NCI-H187 treated with DMSO at 0.1 percent for 48 hours (cell line): ENCODE results near the gene TMEM255B.
A peak's percentile ranks its signal among the peaks of the same experiment; 100 is the strongest.
"Not testable (repeated sequence)": the region's sequence is repeated elsewhere in the genome, so short reads cannot be mapped to it uniquely, and the experiment has no call there.

ENCODE experiments used
- DNase-seq: peaks from one replicate; lab custom pipeline; 2025; lab: John Stamatoyannopoulos, UW

The TMEM255B gene

DNA sequence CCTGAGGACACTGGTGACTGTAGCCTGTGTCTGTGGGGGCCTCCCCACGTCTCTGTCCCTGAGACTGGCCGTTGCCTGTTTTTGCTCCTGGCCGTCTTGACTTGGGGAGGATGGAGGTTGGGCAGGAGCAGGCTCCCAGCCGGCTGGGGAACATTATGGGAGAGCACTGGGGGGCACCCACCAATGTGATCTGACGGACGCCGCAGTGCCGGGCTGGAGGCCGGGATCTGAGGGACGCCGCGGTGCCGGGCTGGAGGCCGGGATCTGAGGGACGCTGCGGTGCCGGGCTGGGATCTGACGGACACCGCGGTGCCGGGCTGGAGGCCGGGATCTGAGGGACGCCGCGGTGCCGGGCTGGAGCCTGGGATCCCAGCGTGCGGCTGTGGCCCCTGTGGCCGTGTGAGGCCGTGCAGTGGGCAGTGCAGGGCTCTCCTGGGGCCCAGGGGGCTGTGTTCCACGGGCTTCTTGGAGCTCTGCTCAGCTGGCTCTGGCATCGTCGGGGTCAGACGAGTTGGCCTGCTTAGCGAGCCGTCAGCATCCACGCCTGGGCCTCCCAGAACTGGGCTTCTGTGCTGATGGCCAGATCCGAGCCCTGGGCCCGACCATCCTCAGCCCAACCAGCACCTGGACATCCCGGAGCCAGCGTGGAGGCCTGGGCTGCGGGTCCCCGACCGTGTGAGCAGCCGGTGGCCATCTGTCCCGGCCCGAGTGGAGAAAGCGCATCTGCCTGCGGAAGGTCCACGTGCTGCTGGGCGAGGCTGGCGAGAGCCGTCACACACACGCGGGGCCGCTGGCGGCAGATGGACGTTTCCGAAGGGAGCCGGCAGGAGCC is 59.0 kb downstream of the TMEM255B start:
- no peak for DNase-seq

DNA sequence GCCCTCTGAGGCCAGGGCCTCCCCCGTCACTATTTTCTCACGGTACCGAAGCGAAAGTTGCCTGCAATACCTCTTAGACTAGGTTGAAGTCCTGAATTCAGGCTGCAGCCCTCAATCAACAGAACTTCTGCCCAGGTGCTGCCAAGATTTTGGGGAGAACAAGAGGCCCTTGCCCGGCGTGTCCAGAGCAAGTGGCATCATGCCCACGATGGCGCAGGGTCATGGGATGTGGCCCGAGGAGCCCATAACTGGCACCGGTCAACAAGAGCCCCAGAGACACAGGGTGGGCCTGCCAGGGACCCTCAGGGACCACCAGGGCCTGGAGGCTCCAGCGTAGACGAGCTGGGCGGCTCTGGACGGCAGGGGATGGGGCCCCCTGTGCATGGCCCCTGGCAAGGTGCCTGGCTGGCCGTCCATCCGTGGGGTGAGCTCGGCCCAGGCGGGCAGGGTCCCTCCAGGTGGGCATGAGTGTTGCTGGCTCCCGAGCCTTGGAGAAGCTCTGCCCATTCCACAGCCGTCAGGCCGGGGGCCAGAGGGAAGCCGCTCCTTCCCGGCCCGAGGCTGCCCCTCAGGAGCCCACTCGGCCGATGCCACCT is 59.8 kb downstream of the TMEM255B start:
- no peak for DNase-seq

DNA sequence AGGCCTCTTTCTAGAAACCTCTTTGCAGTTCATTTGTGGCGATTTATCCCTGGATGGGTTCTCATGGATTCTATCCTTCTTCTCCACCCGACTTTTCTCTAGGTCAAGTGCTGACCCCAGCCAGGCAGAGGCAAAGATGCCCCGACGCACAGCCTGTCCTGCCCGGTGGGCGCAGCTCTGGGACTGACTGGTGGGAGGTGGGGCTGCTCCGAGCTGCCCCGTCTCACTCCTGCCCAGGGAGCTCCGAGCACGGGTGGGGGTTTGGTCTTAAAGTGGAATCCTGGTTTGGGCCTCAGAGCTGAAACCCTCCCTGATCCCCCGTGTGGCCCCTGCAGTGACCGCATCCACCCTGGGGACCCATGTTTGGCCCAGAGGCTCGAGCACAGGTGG is 60.3 kb downstream of the TMEM255B start:
- DNase-seq: no peak

DNA sequence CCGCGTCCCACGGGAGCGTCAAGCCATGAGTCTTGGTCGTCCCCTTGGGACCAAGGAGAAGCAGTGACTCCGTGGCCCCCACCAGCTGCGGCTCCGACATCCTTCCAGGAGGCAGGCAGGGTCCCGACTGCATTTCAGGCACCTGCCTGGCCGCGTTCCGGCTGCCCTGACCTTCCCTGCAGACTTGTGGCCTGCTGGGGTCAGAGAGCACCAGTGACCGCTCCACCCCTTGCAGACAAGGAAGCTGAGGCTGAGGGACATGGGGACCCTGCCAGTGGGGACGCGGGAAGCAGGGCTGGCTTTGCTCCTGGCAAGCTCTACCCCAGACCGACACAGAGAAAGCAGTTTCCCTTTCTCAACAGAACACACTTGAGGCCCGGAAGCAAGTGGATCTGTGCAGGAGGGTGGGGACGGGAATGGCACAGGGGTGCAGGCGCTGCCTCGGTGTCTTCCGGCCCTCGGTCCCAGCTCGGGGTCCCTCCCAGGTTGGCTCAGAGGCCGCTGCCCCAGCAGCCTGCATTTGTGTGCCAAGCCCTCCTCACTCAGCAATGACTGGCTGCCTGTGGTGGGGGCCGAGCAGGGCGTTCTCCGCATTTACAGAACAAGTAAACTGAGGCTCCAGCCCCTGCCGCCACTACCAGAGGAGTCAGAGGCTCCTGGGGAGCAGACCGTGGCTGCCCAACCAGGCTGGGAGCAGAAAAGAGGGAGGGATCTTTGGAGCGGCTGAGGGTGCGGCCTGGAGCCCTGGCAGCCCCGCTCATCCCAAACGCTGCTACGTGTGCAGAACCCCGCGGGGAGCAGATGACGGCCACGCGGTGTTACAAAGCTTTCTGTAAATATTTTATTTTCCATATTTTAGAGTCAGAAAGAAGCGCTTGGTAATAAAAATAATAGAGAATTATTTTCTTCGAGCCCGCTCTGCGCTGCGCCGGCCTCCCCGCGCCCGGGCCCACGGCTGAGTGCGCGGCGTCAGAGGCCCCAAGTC is 61.0 kb downstream of the TMEM255B start:
- no peak for DNase-seq

DNA sequence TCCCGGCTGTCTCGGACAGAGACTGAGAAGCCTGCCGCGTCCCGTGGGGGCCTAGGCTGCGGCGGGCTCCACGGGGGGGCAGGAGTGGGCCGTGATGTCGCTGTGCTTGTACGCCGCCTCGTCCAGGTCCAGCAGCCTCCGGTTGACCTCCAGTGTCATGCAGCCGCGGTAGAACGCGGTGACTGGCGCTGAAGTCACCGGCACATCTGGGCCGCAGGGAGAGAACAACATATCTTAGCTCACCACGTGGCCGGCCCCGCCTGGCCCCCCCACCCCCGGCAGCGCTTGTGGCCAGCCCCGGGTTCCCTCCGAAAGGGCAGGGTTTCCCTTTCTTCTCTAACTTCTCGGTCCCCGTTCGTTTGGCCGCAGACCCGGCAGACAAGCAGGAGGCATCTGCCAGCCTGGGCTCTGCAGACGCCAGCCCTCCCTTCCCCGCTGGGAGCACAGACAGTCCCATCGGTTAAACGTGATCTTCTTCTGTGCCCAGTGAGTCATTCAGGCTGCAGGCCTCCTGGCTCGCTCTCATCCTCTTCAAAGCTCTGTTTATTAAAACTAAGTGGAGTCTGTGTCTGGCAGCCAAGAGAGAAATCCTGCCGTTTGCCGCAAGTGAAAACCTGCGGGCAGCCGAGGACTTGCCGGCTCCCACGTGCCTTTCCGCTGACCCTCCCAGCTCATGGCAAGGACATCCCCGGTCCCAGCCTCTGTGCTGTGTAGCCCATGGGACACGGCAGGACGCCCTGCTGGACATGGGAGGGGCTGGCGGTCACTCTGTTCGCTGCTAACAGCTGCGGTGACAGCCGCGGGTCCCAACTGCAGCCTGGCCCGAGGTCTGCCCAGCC is 62.0 kb downstream of the TMEM255B start:
- peak; percentile 68 for DNase-seq

DNA sequence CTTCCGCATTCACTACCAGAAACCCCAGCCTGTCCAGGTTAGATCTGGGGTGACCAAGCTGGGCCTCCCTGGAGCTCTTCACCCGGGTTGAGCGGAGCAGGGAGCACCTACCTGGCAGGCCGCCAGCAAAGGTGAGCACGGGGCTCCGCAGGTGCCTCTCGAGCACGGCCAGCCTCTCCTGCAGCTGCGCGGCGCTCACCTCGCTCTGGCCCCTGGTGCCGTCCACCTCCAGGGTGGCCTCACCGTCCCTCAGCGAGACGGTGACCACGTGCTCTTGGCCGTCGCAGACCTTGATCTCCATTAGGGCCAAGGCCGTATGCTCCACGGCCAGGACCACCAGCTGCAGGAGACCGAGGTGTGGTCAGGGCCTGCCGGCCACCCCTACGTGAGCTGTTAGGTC is 62.8 kb downstream of the TMEM255B start:
- DNase-seq: no peak

DNA sequence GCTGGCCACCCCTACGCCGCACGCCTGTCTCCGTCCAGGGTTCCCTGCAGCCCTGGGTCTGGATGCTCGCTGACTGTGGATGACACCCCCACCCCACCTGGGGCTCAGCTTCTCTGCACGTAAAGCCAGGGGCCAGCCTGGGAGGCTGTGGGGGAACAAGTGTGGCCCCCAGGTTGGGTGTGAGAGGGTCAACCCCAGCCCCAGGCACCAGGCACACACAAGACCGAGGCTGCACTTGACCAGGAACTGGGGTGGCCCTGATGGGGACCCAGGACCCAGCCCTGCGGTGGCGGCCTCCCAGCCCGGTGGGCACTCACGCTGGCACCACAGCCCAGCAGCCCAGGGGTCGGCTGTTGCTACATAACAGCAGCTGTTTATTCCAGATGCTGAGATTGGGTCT is 63.2 kb downstream of the TMEM255B start:
- no peak for DNase-seq

DNA sequence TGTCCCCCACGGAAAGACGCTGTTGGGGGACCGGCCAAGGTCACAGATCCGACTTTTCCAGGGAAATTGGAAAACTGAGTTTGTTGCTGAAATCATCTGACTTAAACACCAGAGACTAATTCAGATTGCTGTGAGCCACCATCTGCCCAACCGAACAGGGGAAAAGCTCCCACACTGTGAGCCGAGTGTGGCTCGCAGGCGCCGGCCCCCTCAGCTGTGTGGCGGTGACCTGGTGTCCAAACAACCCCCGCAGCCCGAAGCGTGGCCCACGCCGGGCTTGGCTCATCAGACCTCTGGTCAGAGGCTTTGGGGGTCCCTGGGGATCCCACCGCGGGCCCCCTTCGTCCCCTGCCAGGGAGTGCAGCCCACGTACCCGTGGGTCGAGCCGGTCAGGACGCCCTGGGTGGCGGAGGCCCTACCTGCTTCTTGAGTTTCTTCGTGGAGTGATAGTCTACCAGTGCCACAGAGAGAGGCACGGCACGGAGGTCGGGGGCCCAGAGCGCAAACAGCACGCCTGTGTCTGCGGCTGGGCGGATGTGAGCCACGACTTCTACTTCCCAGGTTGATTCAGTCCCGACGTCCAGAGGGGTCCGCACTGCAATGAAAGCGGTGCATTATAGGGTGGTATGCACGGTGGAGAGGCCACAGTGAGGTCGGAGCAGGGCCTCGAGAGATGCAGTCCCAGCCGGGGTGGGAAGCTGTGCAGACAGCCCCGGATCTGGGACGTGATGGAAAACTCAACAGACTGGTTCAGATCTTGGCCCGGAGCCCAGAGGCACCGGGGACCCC is 64.1 kb downstream of the TMEM255B start:
- no peak for DNase-seq

DNA sequence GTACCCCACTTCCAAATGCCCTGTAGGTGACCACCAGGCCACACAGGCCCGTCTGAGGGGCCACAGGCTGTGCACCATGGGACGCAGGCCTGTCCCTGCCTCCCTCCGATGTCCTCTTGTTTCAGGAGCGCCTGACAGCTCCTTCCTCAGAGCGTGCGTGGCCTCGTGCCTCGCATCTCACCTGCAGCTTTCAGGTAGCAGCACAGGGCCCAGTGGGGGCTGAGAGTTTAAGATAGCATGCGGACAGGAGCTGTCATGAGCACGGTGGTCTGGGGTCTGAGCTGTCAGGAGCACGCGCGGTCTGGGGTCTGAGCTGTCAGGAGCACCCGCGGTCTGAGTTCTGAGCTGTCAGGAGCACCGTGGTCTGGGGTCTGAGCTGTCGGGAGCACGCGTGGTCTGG is 64.7 kb downstream of the TMEM255B start:
- DNase-seq: no peak

DNA sequence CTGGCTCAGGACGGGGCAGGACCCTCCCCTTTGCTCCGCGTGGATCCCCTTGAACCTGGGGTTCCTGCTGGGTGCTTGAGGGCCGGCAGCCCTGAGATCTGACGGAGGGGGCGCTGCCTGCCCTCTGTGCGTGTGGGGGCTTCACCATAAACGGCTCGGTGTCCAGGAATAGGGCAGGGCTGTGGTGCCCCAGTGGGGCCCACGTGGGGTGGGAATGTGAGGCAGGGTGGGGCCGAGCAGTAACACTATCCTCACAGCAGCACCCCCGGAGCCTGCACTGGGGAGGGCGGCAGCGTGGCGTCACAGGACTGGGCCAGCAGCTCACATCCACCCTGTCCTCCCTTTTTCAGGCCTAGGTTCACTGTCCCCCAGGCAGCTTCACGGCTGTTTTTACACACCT is 66.8 kb downstream of the TMEM255B start:
- DNase-seq: no peak

DNA sequence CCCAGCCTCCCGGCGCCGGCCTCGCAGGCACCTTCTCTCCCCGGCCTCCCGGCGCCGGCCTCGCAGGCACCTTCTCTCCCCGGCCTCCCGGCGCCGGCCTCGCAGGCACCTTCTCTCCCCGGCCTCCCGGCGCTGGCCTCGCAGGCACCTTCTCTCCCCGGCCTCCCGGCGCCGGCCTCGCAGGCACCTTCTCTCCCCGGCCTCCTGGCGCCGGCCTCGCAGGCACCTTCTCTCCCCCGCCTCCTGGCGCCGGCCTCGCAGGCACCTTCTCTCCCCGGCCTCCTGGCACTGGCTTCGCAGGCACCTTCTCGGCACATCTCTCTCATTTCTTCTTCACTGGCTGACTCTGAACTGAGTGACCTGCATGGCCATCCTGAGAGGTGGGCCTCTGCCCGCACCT is 67.4 kb downstream of the TMEM255B start:
- not testable (repeated sequence) for DNase-seq

DNA sequence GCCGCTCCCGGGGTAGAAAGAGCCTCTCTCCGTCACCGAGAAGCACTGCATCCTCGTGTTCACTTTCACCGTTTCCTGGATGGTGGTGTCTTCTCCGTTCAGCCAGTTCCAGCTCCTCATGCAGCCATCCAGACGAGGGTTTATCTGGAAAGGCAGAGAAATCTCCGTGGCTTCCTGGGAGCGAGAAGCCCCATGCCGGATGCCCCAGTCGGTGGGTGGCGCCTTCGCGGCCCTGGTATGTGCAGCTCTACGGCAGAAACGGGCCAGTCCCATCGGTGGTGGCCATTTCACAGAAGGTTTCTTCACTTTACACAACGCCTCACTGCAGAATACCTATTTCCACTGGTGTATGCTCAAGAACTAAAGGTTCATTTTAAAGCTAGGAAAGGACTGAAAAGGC is 68.0 kb downstream of the TMEM255B start:
- no peak for DNase-seq

DNA sequence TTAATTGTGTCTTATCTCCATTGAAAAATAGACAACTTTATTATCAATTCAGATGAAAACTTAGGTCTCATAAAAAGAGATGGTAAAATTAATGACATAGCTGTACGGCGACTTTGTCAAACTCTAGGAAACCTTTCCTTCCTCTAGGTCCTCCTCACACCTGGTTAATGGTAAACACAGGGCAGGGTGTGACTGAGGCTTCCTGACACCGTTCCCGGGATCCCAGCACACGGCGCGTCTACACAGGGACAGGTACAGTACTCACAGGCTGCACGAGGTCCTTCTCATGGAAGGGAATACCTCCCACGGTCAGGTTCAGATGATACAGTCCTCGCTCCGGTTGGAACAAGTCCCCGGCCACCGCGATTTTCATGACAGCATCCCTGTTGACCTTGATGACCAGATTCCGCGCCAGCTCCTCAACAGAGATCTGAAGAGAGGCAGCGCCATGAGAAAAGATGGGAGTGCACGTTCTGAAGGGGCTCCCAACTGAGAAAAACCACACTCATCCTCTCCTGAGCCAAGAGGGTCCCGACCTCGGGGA is 69.3 kb downstream of the TMEM255B start:
- no peak for DNase-seq

DNA sequence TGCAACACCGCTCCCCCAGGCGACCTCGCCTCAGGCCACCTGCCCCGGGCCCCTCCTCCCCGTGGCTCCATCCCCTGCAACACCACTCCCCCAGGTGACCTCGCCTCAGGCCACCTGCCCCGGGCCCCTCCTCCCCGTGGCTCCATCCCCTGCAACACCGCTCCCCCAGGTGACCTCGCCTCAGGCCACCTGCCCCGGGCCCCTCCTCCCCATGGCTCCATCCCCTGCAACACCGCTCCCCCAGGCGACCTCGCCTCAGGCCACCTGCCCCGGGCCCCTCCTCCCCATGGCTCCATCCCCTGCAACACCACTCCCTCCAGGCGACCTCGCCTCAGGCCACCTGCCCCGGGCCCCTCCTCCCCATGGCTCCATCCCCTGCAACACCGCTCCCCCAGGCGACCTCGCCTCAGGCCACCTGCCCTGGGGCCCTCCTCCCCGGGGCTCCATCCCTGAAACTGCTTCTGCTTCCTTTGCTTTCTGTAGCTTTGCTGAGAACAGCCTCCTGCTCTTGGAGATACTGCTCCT is 71.5 kb downstream of the TMEM255B start:
- DNase-seq: not testable (repeated sequence)

DNA sequence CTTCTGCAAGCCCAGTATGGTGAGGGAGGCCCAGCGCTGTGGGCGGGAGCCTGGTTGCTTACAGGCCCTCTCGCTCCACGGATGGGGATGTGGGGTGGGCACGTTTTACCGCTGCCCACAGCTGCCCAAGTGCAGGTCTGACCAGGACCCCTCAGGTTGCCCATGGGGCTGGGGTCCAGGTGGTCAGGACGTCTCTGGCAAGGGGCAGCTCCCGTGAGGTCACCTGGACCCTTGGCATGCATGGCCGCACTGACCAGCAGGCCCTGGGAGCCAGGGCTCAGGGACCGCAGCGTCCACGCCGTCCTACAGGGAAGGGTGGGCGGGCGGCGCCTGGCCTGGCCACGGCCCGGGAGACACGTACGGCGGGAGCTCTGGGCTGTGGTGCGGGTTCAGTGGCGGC is 72.0 kb downstream of the TMEM255B start:
- no peak for DNase-seq

DNA sequence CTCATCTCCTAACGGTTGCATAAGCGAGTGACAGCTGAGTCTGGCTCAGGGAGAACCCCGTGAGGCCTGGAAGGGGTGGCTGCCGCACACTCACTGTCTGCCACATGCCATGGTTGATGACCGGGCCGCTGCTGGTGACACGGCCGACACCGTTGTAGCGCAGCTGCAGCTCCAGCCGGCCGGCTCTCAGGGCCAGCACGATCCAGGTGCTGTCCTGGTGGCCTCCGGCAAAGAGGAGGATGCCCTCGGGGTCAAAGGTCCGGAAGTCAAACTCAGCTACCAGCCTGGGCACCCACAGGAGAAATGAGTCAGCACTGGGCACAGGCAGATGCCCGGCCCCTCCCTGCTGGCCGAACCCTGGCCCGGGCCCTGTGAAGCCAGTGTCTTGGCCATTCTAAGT is 73.2 kb downstream of the TMEM255B start:
- DNase-seq: no peak

DNA sequence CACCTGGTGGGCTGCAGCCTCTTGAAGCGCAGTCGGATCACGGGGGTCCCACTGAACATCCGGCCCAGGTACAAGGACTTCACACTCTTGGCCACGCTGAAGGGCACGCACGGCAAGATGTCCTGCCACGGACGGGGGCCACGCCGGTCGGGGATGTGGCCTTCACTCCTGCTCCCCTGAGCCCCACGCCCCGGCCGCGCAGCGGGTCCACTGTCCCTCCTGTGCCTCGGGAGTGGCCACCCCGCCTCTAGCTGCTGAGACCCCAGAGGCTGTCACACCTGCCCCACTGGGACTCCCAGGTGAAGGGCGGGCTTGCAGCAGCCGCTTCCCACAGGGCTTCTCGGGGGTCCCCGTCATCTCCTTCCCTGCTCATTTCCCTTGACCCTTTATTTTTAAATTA is 73.6 kb downstream of the TMEM255B start:
- no peak for DNase-seq

DNA sequence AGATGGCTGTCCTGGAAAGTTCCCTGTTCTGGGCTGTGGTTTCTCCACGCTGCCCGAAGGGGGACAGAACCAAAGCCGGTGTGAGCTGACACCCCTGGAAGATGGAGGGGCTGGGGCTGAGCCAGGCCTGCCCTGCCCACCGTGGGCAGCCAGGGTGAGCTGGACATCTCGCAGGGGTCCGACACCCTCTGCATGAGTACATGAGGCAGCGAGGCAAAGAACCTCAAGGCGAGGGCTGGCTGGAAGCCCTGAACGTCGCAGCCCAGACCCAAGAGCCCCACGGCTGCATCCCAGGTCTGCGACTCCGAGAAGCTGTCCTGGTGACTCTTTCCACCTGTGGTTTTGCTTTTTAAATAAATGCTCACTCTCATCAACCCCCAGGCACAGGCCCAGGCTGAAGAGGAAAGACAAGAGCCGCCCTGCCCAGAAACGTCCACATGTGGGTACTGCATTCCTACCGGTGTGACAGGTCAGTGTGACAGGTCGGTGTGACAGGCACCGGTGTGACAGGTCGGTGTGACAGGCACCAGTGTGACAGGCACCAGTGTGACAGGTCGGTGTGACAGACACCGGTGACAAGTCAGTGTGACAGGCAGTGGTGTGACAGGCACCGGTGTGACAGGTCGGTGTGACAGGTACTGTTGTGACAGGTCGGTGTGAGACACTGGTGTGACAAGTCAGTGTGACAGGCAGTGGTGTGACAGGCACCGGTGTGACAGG is 74.2 kb downstream of the TMEM255B start:
- DNase-seq: no peak

DNA sequence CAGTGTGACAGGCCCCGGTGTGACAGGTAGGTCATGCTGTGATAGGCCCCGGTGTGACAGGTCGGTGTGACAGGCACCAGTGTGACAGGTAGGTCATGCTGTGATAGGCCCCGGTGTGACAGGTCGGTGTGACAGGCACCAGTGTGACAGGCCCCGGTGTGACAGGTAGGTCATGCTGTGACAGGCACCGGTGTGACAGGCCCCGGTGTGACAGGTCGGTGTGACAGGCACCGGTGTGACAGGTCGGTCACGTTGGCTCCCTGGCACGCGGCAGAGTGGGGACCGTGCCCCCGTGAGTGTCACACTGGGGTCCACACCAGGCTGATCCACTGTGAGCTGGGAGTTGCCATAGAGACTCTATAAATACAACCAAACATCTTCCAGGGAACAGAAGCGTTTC is 75.0 kb downstream of the TMEM255B start:
- DNase-seq: not testable (repeated sequence)
